ENCODE results near the gene PSMD14.

PSMD14 gene

GRCh38 chr2:161419638-161420190, 111.5 kb downstream of the PSMD14 start:
- no peak for DNase-seq (ENCODE audit: low spot score)

- DNase-seq (ENCODE audit: low spot score), result no peak
These were observed 112.3 kb downstream of the PSMD14 start for GRCh38 chr2:161420406-161421074.

- DNase-seq (ENCODE audit: low spot score), result no peak
These were observed 113.5 kb downstream of the PSMD14 start for GRCh38 chr2:161421686-161422085.

DNA sequence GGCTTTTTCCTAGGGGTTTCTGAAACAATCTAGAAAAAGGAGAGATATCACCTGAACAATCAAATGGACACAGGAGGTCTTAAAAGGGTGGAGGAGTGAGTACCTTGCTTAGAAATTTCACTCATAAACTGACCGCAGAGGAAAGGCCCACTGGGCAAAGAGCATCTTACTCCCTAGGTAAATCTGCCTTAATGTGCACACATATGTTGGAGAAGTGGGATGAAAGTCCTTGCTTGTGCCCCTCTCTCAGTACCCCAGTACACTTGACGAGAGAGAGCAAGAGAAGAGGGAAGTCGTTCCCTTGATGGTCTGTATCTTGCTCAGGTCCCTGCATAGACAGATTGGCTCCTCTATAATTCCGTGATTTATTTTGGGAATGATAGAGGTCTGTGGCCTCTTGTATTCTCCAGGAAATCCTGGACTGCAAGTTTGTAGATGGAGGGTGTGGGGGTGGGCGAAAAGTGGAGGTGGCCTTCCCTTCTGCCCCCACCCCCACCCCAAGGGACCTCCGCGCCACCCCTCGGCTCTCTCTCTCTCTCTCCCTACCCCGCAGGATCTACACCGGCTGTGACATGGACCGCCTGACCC, 114.7 kb downstream of the PSMD14 start:
- DNase-seq (ENCODE audit: low spot score), result no peak

DNA sequence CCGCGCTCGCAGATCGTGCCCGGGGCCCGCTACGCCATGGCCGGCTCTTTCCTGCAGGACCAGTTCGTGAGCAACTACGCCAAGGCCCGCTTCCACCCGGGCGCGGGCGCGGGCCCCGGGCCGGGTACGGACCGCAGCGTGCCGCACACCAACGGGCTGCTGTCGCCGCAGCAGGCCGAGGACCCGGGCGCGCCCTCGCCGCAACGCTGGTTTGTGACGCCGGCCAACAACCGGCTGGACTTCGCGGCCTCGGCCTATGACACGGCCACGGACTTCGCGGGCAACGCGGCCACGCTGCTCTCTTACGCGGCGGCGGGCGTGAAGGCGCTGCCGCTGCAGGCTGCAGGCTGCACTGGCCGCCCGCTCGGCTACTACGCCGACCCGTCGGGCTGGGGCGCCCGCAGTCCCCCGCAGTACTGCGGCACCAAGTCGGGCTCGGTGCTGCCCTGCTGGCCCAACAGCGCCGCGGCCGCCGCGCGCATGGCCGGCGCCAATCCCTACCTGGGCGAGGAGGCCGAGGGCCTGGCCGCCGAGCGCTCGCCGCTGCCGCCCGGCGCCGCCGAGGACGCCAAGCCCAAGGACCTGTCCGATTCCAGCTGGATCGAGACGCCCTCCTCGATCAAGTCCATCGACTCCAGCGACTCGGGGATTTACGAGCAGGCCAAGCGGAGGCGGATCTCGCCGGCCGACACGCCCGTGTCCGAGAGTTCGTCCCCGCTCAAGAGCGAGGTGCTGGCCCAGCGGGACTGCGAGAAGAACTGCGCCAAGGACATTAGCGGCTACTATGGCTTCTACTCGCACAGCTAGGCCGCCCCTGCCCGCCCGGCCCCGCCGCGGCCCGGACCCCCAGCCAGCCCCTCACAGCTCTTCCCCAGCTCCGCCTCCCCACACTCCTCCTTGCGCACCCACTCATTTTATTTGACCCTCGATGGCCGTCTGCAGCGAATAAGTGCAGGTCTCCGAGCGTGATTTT, 115.5 kb downstream of the PSMD14 start:
- no peak for DNase-seq (ENCODE audit: low spot score)

DNA sequence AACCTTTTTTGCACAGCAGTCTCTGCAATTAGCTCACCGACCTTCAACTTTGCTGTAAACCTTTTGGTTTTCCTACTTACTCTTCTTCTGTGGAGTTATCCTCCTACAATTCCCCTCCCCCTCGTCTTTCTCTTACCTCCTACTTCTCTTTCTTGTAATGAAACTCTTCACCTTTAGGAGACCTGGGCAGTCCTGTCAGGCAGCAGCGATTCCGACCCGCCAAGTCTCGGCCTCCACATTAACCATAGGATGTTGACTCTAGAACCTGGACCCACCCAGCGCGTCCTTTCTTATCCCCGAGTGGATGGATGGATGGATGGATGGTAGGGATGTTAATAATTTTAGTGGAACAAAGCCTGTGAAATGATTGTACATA, 116.2 kb downstream of the PSMD14 start:
- no peak for DNase-seq (ENCODE audit: low spot score)

DNA sequence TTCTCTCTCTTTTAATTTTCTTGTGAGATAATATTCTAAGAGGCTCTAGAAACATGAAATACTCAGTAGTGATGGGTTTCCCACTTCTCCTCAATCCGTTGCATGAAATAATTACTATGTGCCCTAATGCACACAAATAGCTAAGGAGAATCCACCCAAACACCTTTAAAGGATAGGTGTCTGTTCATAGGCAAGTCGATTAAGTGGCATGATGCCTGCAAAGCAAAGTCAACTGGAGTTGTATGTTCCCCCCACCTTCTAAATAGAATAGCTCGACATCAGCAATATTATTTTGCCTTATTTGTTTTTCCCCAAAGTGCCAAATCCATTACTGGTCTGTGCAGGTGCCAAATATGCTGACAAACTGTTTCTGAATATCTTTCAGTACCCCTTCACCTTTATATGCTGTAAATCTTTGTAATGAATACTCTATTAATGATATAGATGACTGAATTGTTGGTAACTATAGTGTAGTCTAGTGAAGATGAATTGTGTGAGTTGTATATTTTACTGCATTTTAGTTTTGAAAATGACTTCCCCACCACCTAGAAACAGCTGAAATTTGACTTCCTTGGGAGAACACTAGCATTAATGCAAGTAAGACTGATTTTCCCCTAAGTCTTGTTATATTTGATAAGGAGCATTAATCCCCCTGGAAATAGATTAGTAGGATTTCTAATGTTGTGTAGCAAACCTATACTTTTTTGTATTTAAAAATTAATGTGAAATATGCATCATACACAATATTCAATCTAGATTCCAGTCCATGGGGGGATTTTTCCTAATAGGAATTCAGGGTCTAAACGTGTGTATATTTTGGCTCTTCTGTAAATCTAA, 116.9 kb downstream of the PSMD14 start:
- no peak for DNase-seq (ENCODE audit: low spot score)

DNA sequence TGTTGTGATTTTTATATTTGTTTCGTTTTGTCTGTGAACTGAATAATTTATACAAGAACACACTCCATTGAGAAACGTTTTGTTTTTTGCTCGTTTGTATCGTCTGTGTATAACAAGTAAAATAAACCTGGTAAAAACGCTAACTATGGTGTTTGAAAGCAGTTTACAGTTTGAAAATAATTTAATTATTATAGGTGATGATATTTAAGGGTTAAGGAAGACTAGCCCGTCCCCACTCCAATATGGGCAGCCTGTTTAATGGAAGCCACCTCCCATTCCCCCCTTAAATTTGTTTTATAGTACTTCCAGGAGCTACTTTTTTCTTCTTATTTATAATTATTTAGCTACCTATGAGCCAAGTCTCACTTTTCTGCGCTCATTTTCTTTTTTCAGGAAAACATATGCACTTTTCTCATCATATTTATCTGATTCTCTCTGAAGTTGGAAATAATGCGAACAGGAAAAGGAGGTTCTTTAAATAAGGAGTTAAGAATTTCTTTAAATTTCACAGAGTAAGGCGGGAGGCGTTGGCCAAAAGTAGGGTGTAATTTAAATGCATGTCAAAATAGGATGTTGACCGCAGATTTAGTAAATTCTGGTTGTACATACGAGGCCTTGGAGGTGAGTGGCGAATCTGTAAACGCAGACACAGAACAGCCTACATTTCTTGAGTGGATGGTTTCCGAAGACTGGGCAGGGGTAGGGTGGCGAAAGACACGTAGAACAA, 117.7 kb downstream of the PSMD14 start:
- DNase-seq (ENCODE audit: low spot score), result no peak

GRCh38 chr2:161426455-161426921, 118.3 kb downstream of the PSMD14 start:
- no peak for DNase-seq (ENCODE audit: low spot score)

DNA sequence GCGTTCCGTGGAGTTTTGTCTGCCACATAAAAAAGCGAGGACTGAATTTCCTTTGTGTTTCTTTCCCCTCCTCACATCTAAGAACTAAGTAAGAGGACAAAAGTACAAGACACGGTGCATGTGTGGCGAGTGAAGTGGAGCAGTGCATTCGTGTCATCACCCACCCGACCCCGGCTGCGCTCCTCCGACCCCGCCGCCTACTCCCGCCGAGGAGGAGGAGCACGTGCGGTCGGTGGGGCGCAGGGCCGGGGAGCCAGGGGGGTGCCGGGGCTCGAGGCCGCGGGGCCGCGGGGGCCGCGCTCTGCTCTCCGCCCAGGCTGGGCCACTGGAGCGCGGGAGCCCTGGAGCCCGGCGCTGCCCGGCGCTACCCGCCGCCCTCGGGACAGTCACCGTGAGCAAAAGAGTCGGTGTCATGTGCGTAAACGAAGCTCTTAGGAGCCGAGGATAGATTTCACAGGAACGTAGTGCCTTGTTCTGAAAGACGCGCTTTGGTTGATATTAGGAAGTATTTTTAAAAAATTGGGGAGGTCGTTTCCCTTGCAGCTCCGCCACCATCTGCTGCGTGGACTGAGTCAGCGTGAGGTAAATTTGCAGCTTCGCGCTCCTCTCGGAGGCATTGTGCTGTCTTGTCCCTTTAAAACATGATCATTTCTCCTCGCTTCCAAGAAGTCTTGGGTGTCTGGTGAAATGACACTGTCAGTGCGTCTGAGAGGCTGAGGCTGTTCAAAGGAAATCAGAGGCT, 118.9 kb downstream of the PSMD14 start:
- no peak for DNase-seq (ENCODE audit: low spot score)

DNA sequence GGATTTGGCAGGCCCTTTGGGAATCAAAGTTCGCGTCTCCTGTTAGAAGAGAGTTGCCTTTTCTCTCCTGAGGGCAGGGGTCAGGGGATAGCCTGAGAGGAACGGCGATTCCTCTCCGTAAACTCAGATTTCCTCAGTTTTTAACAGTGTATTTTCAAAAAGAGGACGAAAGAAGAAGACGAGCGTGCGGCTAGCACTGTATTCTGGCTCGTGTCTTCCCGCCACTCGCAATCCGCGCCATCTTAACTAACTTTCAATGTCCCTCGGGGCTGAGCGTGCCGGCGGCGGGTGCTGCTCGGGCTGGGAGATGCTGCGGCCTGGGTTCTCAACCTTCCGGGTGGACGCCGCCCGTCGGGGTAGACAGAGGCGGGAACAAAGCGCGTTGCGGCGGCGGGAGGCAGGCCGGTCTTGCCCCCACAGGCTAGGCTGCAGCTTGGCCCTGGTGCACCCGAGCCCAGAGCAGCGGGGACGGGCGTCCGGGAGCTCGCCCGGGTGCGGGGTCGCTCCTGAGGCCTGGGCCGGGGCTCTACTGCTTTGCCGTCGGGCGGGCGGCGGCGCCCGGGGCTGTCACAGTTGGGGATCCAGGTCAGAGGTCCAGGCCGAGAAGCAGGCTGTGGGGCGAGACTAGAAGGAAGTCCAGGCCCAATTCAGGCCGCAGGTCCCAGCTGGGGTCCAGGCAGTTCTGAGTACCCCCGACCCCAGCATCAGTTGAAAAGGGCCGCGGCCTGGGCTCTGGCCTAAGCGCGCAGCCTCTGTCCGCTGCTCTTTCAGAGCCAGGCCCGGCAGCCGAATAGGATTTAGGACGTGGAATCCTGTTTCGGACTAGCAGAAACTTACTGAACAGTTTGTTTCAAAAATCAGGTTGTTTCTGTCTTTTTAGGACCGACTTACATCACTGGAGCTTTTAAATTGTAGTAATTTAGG, 119.7 kb downstream of the PSMD14 start:
- DNase-seq (ENCODE audit: low spot score), result no peak

DNA sequence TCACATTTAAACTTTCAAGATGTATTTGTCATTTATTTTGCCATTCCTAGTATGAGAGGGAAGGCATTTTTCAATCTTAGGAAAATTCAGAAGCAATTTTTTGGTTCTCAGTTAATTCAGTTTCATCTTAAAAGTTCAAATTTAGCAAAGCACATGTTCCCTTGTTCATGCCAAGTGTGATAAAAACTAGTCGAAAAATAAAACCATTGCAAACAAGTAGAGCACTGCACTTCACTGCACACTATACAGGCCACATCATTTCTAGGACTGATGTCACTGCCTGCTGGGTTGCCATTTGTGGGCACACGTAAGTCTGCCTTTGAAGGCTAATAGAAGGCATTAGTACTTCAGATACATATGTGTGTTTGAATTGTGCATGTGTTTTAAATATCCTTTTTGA, 122.2 kb downstream of the PSMD14 start:
- no peak for DNase-seq (ENCODE audit: low spot score)

DNA sequence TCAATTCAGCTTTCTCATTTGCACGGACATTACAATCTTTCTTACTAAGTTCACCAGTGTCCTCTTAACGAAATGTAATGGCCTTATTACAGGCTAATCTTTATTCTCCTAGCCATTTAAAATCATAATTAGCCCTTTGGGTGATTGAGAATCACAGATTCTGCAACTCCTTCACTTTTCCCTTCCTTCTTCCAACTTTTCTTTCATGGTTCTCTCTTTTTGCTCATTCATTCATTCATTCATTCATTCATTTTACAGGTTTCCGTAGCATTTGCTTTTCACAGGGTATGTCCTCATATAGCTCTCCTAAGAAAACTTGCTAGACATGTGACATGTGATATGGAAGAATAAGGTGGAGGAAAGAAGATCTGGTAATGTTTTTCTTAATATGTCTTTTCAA, 123.9 kb downstream of the PSMD14 start:
- DNase-seq (ENCODE audit: low spot score), result no peak

DNA sequence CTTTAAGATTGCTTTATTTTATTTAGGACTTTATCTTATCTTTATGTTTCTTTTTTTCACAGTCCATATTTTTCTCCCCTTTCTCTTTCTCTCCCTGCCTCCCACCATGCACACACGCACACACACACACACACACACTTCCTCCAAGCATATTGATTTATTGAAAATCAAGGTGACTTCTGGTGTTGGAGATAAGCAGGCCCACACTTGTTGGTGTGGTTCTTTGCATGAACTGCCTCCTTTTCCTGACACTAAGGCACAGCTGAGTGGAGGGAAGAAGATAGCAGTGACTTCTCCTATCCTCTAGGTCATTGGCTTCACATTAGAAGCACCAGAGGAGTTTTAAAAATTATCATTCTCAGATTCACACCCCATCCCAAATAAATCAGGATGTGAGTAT, 125.9 kb downstream of the PSMD14 start:
- DNase-seq (ENCODE audit: low spot score), result no peak

GRCh38 chr2:161436411-161436810, 128.2 kb downstream of the PSMD14 start:
- peak; percentile 92 for DNase-seq (ENCODE audit: low spot score)

DNA sequence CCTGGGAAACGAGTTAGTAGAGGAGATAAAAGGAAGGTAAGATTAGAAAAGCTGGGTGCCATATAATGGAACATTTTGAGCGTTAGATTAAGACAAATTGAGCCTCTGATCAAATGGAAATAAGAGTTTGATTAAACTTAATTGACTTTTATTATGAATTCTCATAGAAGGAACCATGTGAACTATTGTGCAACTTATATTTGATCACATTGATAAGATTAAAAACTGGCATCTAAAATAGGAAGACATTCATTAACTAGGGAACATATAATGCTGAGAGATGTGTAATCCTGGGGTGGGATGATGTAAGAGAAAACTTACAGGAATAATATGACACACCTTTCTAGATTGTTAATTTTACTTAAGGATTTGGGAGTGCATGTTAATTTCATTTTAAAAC, 130.4 kb downstream of the PSMD14 start:
- DNase-seq (ENCODE audit: low spot score), result no peak

GRCh38 chr2:161445097-161445496, 136.9 kb downstream of the PSMD14 start:
- no peak for DNase-seq (ENCODE audit: low spot score)

GRCh38 chr2:161448431-161448830, 140.2 kb downstream of the PSMD14 start:
- no peak for DNase-seq (ENCODE audit: low spot score)

Data from RKO (cell line).